GM18873 (cell line): ENCODE data around the gene EIF2B4.

Experiments used
- ATAC-seq: cut with Tn5 transposase; IDR thresholded peaks from one replicate; pipeline ENCODE4 v1.9.1; 2021; ENCODE audit warnings: mild to moderate bottlenecking, moderate library complexity, moderate number of reproducible peaks; ENCODE audit not compliant: unreplicated experiment, low FRiP score

EIF2B4 gene

DNA sequence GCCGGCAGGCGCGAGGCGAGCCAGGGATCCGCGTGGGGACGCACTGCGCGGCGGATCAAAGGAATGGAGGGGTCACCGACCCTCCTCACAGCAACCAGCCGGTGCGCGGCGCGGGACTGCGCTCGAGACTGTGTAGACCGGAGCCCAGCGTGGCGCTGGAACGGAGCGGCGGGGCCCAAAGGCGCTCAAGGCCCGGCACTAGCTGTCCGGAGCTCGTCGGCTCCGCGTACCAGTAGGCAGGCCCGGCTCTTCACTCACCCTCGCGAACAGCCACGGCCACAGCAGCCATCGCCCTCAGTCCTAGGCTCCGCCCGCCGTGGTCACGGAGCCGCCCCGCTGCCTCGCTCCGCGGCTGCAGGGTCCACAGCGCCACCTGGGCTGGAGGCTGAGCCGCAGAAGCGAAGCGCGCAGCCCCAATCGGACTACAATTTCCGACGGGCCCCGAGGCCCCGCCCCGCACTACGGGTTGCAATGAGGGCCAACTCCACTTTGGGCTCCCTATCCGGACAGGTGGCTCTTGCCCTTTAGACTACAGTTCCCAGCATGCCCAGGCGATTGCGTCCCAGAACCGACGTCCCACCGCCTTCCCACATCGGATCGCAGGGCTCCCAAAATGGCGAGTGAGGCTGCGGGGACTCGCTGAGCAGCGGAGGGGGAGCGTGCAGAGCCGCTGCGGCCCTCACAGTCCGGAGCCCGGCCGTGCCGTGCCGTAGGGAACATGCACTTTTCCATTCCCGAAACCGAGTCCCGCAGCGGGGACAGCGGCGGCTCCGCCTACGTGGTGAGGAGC, at the start of gene EIF2B4, which contains the start of gene SNX17:
Gene EIF2B4 (minus strand): TSS at position 313 of the 790 bp plus-strand sequence. CDS start 24 bp downstream, at position 289.
Gene SNX17 (plus strand): TSS at position 591 of the 790 bp plus-strand sequence. CDS start 128 bp downstream, at position 719.
- ATAC-seq = peak; percentile 82

DNA sequence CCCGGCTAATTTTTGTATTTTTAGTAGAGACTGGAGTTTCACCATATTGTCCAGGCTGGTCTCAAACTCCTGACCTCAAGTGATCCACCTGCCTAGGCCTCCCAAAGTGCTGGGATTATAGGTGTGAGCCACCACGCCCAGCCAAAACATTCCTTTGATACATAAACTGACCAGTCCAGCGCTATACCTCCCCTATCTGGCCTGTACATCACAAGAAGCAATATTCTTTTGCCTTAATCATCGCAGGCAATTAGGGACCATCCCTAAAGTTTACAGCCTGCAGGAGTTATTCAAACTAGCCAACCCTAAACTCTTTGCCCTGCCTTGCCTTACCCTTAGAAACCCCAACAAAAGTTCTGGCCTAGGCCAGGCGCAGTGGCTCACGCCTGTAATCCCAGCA, 46.0 kb upstream of the EIF2B4 start:
- ATAC-seq = no peak

DNA sequence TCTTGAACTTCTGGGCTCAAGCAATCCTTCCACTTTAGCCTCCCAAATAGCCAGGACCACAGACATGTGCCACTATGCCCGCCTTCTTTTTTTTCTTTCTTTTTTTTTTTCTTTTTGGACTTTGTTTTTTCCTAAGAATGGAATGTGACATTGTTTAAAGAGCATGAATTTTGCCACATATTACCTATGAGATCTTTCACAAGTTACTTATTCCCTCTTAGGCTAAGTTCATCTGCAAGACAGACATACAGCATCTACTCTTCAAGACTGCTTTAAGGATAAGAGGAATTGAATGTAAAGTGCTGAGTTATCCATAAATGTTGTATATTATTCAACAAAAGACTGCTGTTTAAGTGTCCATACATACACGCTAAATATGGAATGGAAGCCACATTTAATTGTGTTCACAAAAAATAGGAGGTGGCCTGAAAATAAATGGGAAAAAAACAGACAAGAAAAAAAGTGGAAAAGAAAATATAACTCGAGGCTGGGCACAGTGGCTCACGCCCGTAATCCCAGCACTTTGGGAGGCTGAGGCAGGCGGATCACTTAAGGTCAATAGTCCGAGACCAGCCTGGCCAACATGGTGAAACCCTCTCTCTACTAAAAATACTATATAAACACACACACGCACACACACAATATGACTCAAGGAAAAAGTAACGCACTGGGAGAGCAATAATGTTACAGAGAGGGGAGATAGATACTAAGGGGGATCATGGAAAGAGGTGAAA, 42.4 kb upstream of the EIF2B4 start:
- no peak for ATAC-seq

DNA sequence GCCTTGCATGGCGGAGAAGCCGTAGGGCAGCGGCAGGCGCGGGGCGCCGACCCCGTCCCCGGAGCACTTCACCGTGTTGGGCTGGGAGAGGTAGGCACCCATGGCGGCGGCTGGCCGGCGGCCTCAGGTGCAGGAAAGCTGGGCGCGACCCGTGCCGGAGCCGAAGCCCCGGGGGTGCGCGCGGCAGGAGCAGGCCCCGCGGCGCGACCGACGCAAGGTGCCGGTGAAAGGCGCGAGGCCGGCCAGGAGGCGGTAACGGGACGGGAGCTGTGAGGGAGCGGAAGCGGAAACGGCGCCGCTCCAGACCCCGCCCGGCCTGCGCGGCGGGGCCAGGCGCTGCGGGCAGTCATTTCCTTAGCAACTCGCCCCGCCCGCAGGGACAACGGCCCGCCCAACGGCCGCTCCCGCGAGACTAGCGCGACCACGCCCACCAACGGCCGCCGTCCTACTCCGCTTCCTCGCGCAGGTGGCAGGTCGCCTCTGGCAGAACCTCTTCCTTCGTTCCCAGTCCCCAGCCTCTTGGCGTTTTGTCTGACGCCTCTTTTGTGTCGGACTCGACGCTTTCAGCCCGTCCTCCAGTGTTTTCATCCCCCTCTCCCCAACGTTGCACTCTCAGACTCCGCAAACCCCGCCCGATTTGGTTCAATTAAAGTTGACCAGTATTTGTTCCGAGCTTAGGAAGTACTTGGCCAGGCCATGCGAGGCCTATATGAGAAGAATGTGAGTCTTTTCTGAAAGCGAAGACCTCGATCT, 39.4 kb upstream of the EIF2B4 start, which contains the start of gene PPM1G:
Gene PPM1G (minus strand): TSS at position 271 of the 753 bp plus-strand sequence. CDS start 169 bp downstream, at position 102.
- ATAC-seq = peak; percentile 80

DNA sequence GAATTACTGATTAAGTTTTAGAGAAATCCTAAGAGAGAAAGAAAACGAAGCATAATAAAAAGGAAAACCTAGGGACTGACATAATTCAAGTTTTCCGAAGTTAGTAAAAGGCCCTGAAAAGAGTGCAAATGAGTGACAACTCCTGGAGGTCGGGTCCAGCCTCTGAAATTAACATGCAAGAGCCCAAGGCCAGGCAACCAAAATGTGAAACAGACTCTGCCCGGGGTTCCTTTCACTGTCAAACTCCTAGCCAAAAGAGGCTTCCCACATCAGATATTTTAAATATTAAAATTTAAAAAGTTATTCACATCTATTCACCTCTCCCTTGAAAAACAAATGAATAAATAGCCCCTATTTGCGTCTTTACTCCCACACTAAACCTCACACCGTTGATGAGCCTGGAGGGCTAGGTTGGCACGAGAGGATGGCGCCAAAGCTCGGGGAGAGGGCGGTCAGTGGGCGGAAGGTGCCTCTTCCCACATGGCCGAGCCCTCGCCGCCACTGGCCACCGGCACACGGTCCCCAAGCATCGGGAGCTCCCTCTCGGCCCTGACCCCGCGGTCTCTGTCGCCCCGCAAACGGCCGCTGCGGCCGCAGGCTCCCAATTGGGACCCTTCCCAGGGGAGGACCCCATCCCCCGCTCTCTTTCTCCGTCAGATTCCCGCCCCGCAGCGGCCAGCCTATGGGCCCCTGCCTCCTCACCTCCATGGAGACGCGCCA, 38.6 kb upstream of the EIF2B4 start:
- peak; percentile 22 for ATAC-seq

DNA sequence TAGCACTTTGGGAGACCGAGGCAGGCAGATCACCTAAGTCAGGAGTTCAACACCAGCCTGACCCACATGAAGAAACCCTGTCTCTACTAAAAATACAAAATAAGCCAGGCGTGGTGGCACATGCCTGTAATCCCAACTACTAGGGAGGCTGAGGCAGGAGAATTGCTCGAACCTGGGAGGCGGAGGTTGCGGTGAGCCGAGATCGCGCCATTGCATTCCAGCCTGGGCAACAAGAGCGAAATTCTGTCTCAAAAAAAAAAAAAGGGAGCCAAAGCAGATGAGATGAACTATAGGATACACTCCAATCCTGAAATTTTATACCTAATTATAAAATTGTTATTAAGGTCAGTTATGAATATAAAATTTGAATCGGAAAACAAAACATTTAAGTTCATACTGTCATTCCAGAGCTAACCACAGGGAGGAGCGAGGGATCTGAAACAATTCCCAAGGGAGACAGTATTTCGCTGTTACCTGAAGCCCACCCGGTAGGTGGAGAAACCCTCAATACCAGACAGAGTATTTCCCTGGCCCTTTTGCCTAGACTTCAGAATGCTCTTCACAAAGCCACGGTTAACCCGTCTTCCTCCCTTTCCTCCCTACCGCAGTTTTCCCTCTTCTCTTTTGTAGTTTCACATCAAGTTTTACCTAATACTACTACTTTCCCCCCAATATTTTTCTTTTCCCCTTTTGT, 37.8 kb upstream of the EIF2B4 start:
- no peak for ATAC-seq

DNA sequence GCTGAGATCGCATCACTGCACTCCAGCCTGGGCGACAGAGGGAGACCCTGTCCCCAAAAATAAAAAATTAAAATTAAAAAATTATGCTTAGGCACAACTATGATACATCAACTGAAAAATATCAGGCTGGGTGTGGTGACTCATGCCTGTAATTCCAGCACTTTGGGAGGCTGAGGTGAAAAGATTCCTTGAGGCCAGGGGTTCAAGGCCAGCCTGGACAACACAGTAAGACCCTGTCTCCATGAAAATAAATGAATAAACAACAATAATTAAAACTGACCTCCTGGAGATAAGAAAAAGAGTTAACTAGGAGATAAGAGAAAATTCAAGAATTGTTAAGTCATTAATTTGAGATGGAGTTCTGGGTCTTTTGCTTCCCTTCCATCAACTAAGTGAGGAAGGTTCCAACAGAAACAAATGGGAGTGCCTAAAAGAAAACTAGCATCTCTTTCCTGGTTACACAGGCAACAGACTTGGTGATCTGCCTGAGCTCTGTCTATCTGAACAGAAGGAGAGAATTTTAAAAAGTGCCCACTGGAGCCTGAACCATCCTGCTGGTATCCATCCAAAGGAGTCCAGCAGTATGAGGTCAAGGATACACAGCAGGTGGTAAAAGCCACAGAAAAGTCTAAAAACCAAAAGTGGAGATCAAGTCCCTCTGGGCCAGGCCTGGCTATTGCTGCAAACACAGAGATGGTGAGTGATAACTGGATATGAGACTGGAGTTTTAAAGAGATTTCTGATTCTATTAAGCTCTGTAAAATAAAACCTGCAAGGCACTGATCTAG, 30.4 kb upstream of the EIF2B4 start:
- no peak for ATAC-seq

DNA sequence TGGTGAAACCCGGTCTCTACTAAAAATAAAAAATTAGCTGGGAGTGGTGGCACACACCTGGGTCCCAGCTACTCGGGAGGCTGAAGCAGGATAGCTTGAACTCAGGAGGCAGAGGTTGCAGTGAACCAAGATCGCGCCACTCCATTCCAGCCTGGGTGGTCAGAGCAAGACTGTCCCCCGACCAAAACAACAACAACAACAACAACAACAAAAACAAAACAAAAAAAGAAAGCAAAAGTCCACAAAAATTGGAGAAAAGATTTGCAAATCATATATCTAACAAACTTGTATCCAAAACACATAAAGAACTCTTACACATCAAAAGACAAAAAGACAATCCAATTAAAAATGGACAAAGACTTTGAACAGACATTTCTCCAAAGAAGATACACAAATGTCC, 28.8 kb upstream of the EIF2B4 start:
- ATAC-seq = no peak

DNA sequence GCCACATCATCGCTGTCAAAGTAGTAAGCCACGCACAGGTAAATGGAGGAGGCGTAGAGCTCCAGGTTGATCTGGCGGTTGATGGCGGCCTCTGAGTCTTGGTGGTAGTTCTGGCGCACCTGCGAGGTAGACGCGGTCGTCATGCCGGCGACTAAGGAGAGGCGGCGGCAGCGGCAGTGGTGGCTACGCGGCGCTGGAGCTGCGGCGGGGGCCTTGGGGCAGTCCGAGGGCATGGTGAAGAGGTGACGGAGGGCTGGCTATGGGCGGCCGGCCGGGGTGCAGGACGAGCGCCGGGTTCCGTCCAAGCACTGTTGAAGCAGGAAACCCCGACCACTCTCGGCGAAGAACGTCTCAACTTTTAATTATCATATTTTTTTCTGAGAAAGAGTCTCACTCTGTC, 23.1 kb upstream of the EIF2B4 start:
- no peak for ATAC-seq

DNA sequence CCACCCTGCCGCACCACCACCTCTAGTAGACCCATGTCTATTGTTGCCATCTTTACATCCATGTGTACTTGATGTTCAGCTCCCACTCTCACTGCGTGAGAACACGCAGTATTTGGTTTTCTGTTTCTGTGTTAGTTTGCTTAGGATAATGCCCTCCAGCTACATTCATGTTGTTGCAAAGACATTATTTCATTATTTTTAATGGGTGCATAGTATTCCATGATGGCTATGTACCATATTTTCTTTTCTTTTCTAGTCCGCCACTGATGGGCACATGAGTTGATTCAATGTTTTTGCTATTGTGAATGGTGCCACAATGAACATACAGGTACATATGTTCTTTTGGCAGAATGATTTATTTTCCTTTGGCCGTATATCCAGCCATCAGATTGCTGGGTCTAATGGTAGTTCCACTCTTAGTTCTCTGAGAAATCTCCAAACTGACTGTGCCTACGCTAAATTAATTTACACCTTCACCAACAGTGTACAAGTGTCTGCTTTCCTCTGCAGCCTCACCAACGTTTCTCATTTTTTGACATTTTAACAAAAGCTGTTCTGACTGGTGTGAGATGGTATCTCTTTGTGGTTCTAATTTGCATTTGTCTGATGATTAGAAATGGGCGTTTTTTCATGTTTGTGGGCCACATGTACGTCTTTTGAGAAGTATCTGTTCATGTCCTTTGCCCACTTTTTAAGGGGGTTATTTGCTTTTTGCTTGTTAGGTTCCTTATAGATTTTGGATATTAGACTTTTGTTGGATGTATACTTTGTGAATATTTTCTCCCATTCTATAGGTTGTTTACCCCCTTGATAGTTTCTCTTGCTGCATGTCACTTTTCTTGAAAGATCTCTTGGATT, 20.9 kb upstream of the EIF2B4 start:
- ATAC-seq = no peak

DNA sequence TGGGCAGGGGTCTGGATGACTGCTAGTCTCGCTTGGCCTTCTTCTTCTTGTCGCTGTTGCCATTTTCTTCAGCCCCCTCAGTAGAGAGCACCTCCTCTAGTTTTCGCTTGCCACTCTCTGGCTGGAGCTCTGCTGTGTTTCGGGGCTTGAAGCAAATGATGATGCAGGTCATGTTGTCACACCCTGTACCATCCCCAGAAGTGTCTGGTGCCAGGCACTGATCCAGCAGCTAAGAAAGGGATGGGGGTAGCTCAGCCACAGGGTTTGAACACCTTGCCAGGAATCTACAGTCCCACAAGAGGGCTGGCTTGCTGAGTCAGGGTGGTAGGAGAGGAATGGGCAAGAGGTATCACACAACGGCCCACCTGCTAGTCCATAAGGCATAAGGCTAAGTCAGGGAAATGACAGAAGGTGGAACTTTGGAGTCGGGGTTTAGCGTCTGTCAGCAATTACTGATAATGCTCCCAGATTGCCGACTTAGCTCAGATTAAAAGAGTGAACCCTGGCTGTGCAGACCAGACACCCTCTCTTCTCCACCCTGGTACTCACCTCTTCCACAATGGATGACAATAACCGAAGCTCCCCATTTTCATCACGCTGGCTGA, 11.5 kb upstream of the EIF2B4 start:
- no peak for ATAC-seq

DNA sequence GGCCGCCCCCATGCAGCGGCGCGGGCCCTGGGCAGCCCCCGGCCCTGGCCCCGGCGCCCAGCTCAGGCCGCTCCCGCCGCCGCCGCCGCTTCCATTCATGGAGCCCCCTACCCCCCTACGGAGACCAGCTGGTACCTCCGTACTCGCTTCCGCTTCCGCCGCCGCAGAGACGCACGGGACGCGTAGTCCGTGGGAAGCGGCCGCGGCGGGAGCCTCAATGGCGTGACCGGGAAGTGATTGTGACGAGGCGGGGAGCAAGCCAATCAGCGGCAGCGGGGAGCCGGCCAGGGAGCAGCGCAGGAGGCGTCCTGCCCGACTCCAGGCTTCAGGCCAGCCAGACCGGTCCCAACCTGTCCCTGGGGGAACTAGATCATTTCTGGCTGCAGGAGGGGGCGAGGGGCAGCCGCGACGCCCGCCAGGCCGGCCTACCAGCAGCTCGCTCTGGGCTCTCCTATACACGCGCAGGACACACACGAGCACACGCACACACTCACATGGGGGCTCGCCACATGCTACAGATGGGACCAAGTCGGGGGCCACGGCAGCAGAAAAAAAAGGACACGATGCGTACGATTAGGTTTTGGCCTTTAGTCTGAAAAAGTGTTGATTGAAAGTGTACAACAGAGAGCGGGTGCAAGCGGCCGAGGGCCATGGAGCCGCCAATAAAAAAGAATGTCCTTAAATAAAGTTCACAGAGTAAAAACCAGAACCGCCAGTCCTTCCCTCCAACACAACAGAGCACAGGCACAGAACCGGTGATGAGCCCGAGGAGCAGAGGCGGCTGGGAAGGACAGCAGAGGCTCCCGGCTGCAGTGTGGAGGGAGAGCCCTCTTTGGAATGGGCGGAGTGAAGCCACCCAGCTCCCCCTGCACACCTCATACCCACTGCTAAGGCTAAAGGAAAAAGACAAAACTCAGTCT, 10.7 kb upstream of the EIF2B4 start, which contains the start of gene ZNF513:
Gene ZNF513 (minus strand): TSS at position 109 of the 920 bp plus-strand sequence. CDS start 208 bp downstream, outside the sequence.
- peak; percentile 60 for ATAC-seq

DNA sequence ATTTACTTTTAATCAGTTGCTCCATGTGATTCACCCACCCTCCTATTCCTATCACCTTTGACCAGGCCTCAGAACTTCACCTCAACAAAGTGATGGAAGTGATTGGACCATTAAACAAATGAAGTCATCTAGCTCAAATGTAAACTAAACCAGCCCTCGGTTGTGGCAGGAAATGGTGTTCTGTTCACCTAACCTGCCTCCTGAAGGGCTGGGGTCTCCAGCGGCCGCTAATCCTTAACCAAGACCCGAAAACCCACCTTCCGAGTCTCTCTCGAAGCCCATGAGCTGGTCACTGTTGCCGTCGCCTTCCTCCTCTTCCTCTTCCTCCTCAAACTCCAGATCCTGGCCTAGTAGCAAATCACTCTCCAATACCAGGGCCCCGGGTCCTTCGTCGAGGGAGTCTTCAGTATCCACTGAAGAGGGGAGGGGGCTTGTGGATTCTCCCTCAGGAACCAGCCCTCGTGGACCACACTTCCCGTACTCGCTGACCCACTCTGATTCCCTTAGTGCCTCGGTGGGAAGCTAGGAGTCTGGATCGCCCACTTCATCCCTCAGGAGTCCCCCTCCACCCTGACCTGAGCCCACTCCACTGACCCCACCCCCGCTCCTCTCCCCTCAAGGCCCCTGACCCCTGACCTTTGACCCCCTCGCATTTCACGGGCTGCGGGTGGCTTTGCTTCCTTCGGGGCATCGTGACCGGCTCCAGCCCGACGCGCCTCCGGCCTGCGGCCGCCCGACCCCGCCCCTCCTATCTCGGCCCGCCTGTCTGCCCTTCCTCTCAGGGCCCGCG, 9.9 kb upstream of the EIF2B4 start:
- ATAC-seq = peak; percentile 10

DNA sequence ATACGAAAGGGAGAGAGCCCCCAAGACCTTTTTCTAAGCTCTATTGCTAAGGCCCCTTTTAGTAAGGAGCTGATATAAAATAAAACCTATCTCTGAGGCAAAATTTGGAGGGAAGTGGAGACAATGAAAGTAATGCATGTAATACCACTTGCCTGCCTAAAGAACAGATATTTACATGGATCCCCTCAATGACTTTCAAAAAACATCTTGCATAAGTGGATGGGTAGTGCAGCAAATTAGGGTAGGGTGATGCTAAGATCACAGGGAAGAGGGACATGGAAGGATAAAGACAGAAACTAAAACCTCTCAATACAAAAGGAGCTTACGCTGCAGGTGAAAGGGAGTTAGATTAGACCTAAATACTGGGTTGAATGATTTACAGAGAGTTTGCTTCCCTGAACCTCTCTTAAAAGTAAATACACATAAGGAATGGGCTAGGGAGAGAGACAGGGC, 9.3 kb upstream of the EIF2B4 start:
- no peak for ATAC-seq

DNA sequence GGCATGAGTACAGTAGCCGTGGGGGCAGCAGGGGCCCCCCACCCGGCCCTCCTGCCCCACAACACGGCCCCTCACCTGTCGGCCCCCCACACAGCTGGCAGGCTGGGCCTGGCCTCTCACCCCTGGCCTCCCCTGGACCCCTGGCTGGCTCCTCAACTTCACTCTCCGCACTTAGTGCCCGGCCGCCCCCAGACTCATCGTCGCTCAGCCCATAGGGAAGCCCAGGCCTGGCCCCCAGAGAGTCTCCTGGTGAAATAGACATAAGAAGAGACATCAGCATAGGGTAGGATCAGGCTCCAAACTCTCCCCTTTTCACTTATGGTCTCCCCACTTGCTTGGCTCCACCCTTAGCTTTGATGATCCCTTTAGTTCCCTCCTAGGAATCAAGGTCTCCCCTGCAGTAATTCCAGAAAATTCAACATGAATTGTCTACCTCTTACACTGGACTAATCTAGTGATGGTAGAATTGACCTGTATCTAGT, 8.7 kb upstream of the EIF2B4 start:
- ATAC-seq = no peak
